Thyroid gland (tissue), 4 donors: ENCODE measurements around the gene CDHR1.

Experiments
- POLR2A ChIP-seq, 2 donors: fragments of 450-650 bp; IDR thresholded peaks; one replicate each; pipeline ENCODE4 v1.6.1; 2017; ENCODE audit warnings: antibody characterized with exemption in 2 of 2, mild to moderate bottlenecking in 2 of 2, moderate library complexity in 1 of 2
- TF ChIP-seq, protein P1 (sequence below), 6 experiments: fragments of 200-600 bp in 3 of 6; fragments of 450-650 bp in 3 of 6; sonication (generic) in 3 of 6; IDR thresholded peaks; one replicate each; pipeline ENCODE4 v1.5.1; 2016 to 2019; ENCODE audit warnings: antibody characterized with exemption in 6 of 6, mild to moderate bottlenecking in 2 of 6, inconsistent platforms in 1 of 6, moderate library complexity in 1 of 6

DNA sequence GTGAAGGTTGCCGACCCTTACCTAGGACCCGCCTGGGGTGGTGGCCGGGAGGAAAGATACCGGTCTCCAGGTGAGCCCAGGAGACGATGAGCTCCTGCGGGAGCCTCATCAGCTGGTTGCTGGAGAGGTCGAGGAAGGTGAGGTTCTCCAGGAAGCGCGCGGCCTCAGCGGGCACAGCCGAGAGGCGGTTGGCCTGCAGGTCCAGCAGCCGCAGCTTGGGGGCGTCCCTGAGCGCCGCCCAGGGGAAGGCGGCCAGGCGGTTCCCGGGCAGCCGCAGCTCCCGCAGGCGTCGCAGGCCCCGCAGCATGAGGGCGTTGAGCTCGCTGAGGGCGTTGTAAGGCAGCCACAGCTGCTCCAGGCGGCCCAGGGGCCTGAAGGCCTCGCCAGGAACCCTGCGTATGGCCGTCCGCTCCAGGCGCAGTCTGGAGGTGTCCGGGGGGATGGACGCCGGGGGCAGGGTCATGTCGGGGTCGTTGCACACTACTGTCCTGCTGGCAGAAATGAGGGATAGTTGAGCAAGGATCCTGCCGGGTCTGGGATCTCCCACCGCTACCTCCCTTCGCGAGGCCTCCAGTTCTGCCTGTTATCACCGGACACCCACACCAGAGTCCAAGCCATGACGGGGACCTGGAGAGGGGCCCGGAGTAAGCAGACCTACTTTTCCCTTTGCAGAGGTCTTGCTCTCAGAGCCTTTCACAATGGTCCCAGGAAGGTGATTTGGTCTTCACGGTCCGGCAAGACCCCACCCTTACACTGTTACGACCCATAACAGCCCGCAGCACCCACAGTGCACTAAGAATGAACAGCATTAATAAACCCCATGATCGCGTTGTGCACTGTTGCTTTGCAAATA lies 43.1 kb downstream of the CDHR1 start:
- TF ChIP-seq, protein P1, sequence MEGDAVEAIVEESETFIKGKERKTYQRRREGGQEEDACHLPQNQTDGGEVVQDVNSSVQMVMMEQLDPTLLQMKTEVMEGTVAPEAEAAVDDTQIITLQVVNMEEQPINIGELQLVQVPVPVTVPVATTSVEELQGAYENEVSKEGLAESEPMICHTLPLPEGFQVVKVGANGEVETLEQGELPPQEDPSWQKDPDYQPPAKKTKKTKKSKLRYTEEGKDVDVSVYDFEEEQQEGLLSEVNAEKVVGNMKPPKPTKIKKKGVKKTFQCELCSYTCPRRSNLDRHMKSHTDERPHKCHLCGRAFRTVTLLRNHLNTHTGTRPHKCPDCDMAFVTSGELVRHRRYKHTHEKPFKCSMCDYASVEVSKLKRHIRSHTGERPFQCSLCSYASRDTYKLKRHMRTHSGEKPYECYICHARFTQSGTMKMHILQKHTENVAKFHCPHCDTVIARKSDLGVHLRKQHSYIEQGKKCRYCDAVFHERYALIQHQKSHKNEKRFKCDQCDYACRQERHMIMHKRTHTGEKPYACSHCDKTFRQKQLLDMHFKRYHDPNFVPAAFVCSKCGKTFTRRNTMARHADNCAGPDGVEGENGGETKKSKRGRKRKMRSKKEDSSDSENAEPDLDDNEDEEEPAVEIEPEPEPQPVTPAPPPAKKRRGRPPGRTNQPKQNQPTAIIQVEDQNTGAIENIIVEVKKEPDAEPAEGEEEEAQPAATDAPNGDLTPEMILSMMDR (IDR thresholded peaks at IDR 0.05): peak in 1 of 6 experiments; percentile 14
- no peak for TF ChIP-seq POLR2A (IDR thresholded peaks at IDR 0.05)
